GM12874 (cell line): ENCODE measurements around the gene GEMIN5.

Source experiments
- CTCF ChIP-seq: IDR thresholded peaks from 2 replicates; pipeline ENCODE4 v1.5.1; 2011; ENCODE audit warnings: low read depth, mild to moderate bottlenecking, control low read depth, low read length, moderate library complexity; ENCODE audit not compliant: insufficient read depth

The GEMIN5 gene

GRCh38 chr5:154871734-154872133, 66.3 kb downstream of the GEMIN5 start:
- TF ChIP-seq CTCF = no peak

- no peak for TF ChIP-seq CTCF
Observed at GRCh38 chr5:154868702-154869101, 69.3 kb downstream of the GEMIN5 start.

GRCh38 chr5:154866841-154867240, 71.2 kb downstream of the GEMIN5 start:
- TF ChIP-seq CTCF = no peak

- no peak for TF ChIP-seq CTCF
Observed at GRCh38 chr5:154865466-154866184, 72.4 kb downstream of the GEMIN5 start.

GRCh38 chr5:154863291-154864080, 74.5 kb downstream of the GEMIN5 start:
- no peak for TF ChIP-seq CTCF

GRCh38 chr5:154862766-154863165, 75.2 kb downstream of the GEMIN5 start:
- TF ChIP-seq CTCF = no peak

GRCh38 chr5:154861946-154862345, 76.1 kb downstream of the GEMIN5 start:
- no peak for TF ChIP-seq CTCF
